Trophoblast cell (in vitro differentiated cells and primary cell): ENCODE measurements around the gene SYNJ2.

Experiments used
- DNase-seq, 2 donors: peaks; one replicate each; pipeline ENCODE4 v3.0.0-alpha.2; 2016
- H2AFZ ChIP-seq: 2 replicates; pipeline ENCODE4 v1.6.1; 2013; ENCODE audit warnings: low read length, moderate library complexity, mild to moderate bottlenecking; ENCODE audit not compliant: insufficient read depth, poor library complexity
- H2AK5ac ChIP-seq: 2 replicates; pipeline ENCODE4 v1.6.1; 2013; ENCODE audit warnings: mild to moderate bottlenecking, low read length
- H2BK120ac ChIP-seq: 2 replicates; pipeline ENCODE4 v1.6.1; 2013; ENCODE audit warnings: low read length, mild to moderate bottlenecking, moderate library complexity; ENCODE audit not compliant: insufficient read depth, poor library complexity
- H2BK12ac ChIP-seq: 2 replicates; pipeline ENCODE4 v1.6.1; 2013; ENCODE audit warnings: mild to moderate bottlenecking, low read length, moderate library complexity
- H2BK5ac ChIP-seq: 2 replicates; pipeline ENCODE4 v1.6.1; 2013; ENCODE audit warnings: low read length, low read depth, moderate library complexity, mild to moderate bottlenecking; ENCODE audit not compliant: poor library complexity
- H3K14ac ChIP-seq: 2 replicates; pipeline ENCODE4 v1.6.1; 2013; ENCODE audit warnings: mild to moderate bottlenecking, low read length
- H3K18ac ChIP-seq: 2 replicates; pipeline ENCODE4 v1.6.1; 2013; ENCODE audit warnings: mild to moderate bottlenecking, low read length
- H3K23ac ChIP-seq: 2 replicates; pipeline ENCODE4 v1.6.1; 2013; ENCODE audit warnings: low read length
- H3K27ac ChIP-seq: 2 replicates; pipeline ENCODE4 v1.5.1; 2013; ENCODE audit warnings: low read depth, mild to moderate bottlenecking, inconsistent platforms, low read length, moderate library complexity
- H3K27me3 ChIP-seq: 2 replicates; pipeline ENCODE4 v1.6.1; 2013; ENCODE audit warnings: inconsistent platforms, mild to moderate bottlenecking, low read length, moderate library complexity; ENCODE audit not compliant: insufficient read depth
- H3K36me3 ChIP-seq, 2 experiments: 1 replicate in 1 of 2; 2 replicates in 1 of 2; pipeline ENCODE4 v1.6.1; 2013; ENCODE audit warnings: low read length in 2 of 2, mild to moderate bottlenecking in 2 of 2, moderate library complexity in 1 of 2; ENCODE audit not compliant: insufficient read depth in 2 of 2, control insufficient read depth in 1 of 2
- H3K4ac ChIP-seq: 2 replicates; pipeline ENCODE4 v1.6.1; 2013; ENCODE audit warnings: low read depth, mild to moderate bottlenecking, low read length, moderate library complexity
- H3K4me1 ChIP-seq, 2 experiments: 1 replicate in 1 of 2; 2 replicates in 1 of 2; pipeline ENCODE4 v1.6.1; 2013; ENCODE audit warnings: low read length in 2 of 2, mild to moderate bottlenecking in 2 of 2, moderate library complexity in 1 of 2; ENCODE audit not compliant: insufficient read depth in 2 of 2, control insufficient read depth in 1 of 2
- H3K4me2 ChIP-seq: 2 replicates; pipeline ENCODE4 v1.6.1; 2013; ENCODE audit warnings: inconsistent platforms, mild to moderate bottlenecking, low read length, moderate library complexity
- H3K4me3 ChIP-seq: 2 replicates; pipeline ENCODE4 v1.5.1; 2013; ENCODE audit warnings: mild to moderate bottlenecking, low read depth, low read length, inconsistent platforms
- H3K79me1 ChIP-seq: one replicate; pipeline ENCODE4 v1.6.1; 2013; ENCODE audit warnings: low read length
- H3K79me2 ChIP-seq: 2 replicates; pipeline ENCODE4 v1.6.1; 2013; ENCODE audit warnings: low read length, mild to moderate bottlenecking; ENCODE audit not compliant: control insufficient read depth, insufficient read depth, poor library complexity
- H3K9ac ChIP-seq: 2 replicates; pipeline ENCODE4 v1.6.1; 2013; ENCODE audit warnings: mild to moderate bottlenecking, low read length
- H3K9me3 ChIP-seq: 2 replicates; pipeline ENCODE4 v1.6.1; 2013; ENCODE audit warnings: low read depth, mild to moderate bottlenecking, control low read depth, inconsistent platforms, low read length; ENCODE audit not compliant: insufficient read depth
- H4K12ac ChIP-seq: 2 replicates; pipeline ENCODE4 v1.6.1; 2013; ENCODE audit warnings: low read depth, mild to moderate bottlenecking, low read length, moderate library complexity
- H4K8ac ChIP-seq: 2 replicates; pipeline ENCODE4 v1.6.1; 2013; ENCODE audit warnings: low read depth, mild to moderate bottlenecking, low read length, moderate library complexity
- H4K91ac ChIP-seq: one replicate; pipeline ENCODE4 v1.6.1; 2013; ENCODE audit warnings: low read depth, mild to moderate bottlenecking, low read length, moderate library complexity
- WGBS: extraction: QIAGEN DNeasy Blood & Tissue Kit; methylation state at CpG from one replicate; pipeline ENCODE4 v1.1.7; 2013; ENCODE audit warnings: missing lambda C conversion rate; ENCODE audit not compliant: insufficient read length, insufficient coverage; ENCODE audit errors: extremely low coverage; 5-methylcytosine and 5-hydroxymethylcytosine counted together

The SYNJ2 gene

DNA sequence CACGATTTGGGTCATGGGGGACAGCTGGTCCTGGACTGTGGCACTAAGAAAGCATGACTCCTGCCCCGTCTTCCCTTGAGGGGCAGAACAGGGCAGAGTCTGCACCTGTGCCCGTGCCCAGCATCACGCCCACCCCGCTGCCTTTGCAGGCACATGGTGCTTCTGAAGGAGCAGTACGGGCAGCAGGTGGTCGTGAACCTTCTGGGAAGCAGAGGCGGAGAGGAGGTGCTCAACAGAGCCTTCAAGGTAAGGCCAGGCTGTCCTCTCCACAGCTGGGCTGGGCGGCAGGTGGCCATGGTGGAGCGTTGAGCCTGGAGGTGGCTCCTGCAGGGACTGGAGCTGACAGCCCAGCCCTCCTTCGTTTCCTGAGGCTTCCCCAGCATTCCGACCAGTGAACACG is 77.4 kb downstream of the SYNJ2 start:
- peaks cover 6% of the 10 kb centered on the region for H3K79me1 ChIP-seq
- no peak overlapping the region for H3K4ac ChIP-seq
- DNase-seq: no peak
- no peak overlapping the region for H3K4me3 ChIP-seq
- H3K27me3 ChIP-seq: no peaks in the 10 kb centered on the region
- H2AFZ ChIP-seq: no peak overlapping the region
- H3K18ac ChIP-seq: no peak overlapping the region
- peaks cover 4% of the 10 kb centered on the region for H3K9me3 ChIP-seq
- no peak overlapping the region for H3K4me2 ChIP-seq
- no peak overlapping the region for H3K23ac ChIP-seq
- H3K27ac ChIP-seq: no peak overlapping the region
- WGBS: no CpG with 5 or more reads among the region's 13 CpGs
- no peak overlapping the region for H3K9ac ChIP-seq
- no peak overlapping the region for H4K12ac ChIP-seq
- no peak overlapping the region for H2BK120ac ChIP-seq
- no peak overlapping the region for H4K91ac ChIP-seq
- peaks cover 12 to 14% of the 10 kb centered on the region in 2 experiments for H3K4me1 ChIP-seq
- peaks cover 3% of the 10 kb centered on the region for H3K79me2 ChIP-seq
- no peak overlapping the region for H3K14ac ChIP-seq
- no peak overlapping the region for H2BK5ac ChIP-seq
- no peak overlapping the region for H4K8ac ChIP-seq
- H2BK12ac ChIP-seq: no peak overlapping the region
- H3K36me3 ChIP-seq: peaks cover 18 to 28% of the 10 kb centered on the region in 2 experiments
- H2AK5ac ChIP-seq: no peak overlapping the region

DNA sequence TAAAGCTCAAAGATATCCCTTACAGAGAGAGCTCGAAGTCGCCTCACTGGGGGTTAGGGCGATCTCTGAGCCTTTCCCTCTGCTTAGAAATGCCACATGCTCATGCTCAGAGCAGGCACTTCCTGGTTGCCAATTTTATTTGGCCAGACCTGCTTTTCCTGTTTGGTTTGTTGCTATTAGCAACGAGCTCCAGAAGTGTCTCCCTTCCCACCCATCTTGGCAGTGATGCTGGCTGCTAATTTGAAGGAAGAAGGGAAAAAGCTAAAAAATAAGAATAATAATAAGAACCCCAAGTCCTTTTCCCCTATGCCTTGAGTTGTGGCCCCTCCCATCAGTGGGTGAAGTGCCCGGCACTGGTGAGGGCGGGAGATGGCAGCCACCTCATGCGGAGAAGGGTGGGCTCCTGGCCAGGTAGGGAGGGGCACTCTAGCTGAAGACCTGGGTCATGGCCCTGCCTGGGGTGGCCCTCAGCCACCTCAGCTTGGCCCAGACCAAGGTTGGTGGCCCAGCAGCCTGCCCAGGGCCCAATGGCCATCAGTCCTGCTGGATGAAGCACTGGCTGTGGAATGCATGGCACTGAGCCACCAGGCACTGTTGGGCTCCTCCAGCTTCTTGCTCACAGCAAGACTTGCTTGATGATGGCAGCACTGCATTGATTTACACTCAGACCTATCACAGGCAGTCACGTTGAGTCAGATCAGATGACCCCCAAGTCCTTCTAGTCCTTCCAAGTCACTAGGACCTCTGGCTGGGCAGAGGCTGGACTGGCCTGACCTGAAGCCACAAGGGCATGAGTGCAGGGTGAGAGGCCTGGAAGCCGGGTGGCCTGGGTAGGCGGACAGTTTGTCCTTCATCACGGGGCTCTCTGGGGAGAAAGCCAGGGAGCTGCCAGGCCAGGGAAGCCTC is 79.0 kb downstream of the SYNJ2 start:
- Histone ChIP-seq H4K91ac (peak overlapping the region; percentile 84), H3K9ac (no peak overlapping the region), H3K23ac (no peak overlapping the region), H3K79me2 (peaks cover 3% of the 10 kb centered on the region), H3K14ac (peak overlapping the region; percentile 13), H2BK12ac (peak overlapping the region; percentile 78), H4K8ac (peak overlapping the region; percentile 47), H3K27me3 (no peaks in the 10 kb centered on the region), H2BK5ac (no peak overlapping the region), H3K4me3 (no peak overlapping the region), H3K9me3 (peaks cover 6% of the 10 kb centered on the region), H3K18ac (peak overlapping the region; percentile 81), H2BK120ac (peak overlapping the region; percentile 76), H3K4ac (no peak overlapping the region), H2AFZ (peak overlapping the region; percentile 81), H4K12ac (no peak overlapping the region), H3K4me2 (no peak overlapping the region), H3K27ac (no peak overlapping the region), H2AK5ac (peak overlapping the region; percentile 13), H3K36me3 (peaks cover 27 to 41% of the 10 kb centered on the region in 2 experiments), H3K4me1 (peaks cover 12 to 14% of the 10 kb centered on the region in 2 experiments), H3K79me1 (peaks cover 6% of the 10 kb centered on the region)
- DNase-seq: peak; percentile 78 to 94
- WGBS: no CpG with 5 or more reads among the region's 11 CpGs

DNA sequence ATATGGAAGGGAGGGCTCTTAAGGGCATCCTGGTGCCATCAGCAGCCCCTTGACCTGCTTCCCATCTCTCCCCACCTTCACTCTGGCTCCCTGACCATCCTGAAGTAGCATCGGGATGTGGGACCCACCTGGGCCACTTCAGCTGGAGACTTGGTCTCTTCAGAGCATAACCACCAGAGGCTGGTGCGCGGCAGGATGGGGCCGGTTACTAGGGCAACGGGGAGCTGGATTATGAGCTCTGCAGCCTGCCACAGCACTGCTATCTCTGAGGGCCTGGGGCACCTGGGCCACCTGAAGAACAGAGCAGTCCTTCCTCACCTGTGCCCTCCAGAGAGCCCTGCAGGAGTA is 79.7 kb downstream of the SYNJ2 start:
- no peak overlapping the region for H2BK120ac ChIP-seq
- no peaks in the 10 kb centered on the region for H3K27me3 ChIP-seq
- H3K36me3 ChIP-seq: peaks cover 29 to 44% of the 10 kb centered on the region in 2 experiments
- no peak overlapping the region for H3K4me3 ChIP-seq
- no peak overlapping the region for H3K4ac ChIP-seq
- no CpG with 5 or more reads among the region's 5 CpGs for WGBS
- no peak overlapping the region for H2AFZ ChIP-seq
- H3K9me3 ChIP-seq: peaks cover 6% of the 10 kb centered on the region
- H3K4me2 ChIP-seq: no peak overlapping the region
- no peak overlapping the region for H3K23ac ChIP-seq
- H4K12ac ChIP-seq: no peak overlapping the region
- H3K18ac ChIP-seq: no peak overlapping the region
- H3K14ac ChIP-seq: no peak overlapping the region
- H2BK5ac ChIP-seq: no peak overlapping the region
- peaks cover 12 to 14% of the 10 kb centered on the region in 2 experiments for H3K4me1 ChIP-seq
- no peak overlapping the region for H2BK12ac ChIP-seq
- no peak for DNase-seq
- H3K79me1 ChIP-seq: peaks cover 6% of the 10 kb centered on the region
- H3K9ac ChIP-seq: no peak overlapping the region
- no peak overlapping the region for H3K27ac ChIP-seq
- no peak overlapping the region for H4K8ac ChIP-seq
- peak overlapping the region; percentile 3 for H4K91ac ChIP-seq
- H3K79me2 ChIP-seq: peaks cover 3% of the 10 kb centered on the region
- no peak overlapping the region for H2AK5ac ChIP-seq

DNA sequence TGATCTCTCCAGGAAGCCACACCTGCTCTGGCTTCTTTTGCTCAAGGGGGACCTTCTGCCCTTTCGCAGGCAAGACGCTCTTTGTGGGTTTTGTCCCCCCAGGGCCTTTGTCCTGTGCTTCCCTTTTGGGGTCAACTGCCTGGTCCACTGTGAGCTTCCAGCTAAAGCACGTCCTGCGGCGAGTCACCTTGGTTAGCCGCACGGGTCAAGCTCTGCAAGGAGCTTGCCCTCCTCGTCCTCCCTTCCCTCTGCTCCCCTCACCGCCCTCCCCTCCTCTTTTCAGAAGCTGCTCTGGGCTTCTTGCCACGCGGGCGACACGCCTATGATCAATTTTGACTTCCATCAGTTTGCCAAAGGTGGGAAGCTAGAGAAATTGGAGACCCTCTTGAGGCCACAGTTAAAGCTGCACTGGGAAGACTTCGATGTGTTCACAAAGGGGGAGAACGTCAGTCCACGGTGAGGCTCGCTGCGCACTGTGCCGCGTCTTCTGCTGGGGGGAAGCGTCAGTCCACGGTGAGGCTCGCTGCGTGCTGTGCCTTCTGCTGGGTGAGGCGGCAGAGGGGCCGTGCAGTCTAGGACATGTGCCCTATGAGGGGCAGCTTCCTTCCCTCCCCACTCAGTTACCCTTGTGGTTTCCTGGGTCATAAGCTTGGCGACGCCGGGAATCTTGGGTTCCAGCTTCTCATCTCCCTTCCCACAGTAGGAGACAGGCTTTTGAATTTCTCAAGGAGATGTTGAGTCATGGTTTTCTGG is 80.2 kb downstream of the SYNJ2 start:
- H2BK12ac ChIP-seq: no peak overlapping the region
- H3K79me2 ChIP-seq: peaks cover 3% of the 10 kb centered on the region
- no peak overlapping the region for H3K9ac ChIP-seq
- H2AK5ac ChIP-seq: no peak overlapping the region
- H2BK5ac ChIP-seq: no peak overlapping the region
- H3K23ac ChIP-seq: no peak overlapping the region
- H3K4me3 ChIP-seq: no peak overlapping the region
- no peak overlapping the region for H3K4ac ChIP-seq
- H3K9me3 ChIP-seq: peaks cover 6% of the 10 kb centered on the region
- H2BK120ac ChIP-seq: no peak overlapping the region
- no peak for DNase-seq
- no peaks in the 10 kb centered on the region for H3K27me3 ChIP-seq
- H2AFZ ChIP-seq: no peak overlapping the region
- H3K79me1 ChIP-seq: peaks cover 6% of the 10 kb centered on the region
- WGBS: no CpG with 5 or more reads among the region's 29 CpGs
- no peak overlapping the region for H4K8ac ChIP-seq
- H3K14ac ChIP-seq: no peak overlapping the region
- no peak overlapping the region for H4K91ac ChIP-seq
- no peak overlapping the region for H3K18ac ChIP-seq
- no peak overlapping the region for H3K4me2 ChIP-seq
- no peak overlapping the region for H4K12ac ChIP-seq
- H3K36me3 ChIP-seq: peaks cover 27 to 43% of the 10 kb centered on the region in 2 experiments
- H3K4me1 ChIP-seq: peaks cover 12 to 14% of the 10 kb centered on the region in 2 experiments
- no peak overlapping the region for H3K27ac ChIP-seq
